Activated T-helper 17 cell treated with anti-CD3 and anti-CD28 coated beads, Interleukin-2, amount 50 U/mL, for 72 hours (primary cell): ENCODE measurements around the gene ARF1. TPM values are rescaled to one million over a fixed set of nuclear protein-coding genes. Genes with fewer than 3 reads are reported as not detected.

Source experiments
- ATAC-seq: fragments of 150-1000 bp; cut with Tn5 transposase; replicated peaks from 2 replicates; pipeline ENCODE4 v1.10.0; 2021; ENCODE audit warnings: mild to moderate bottlenecking, moderate library complexity
- H3K27ac Mint-ChIP-seq: one replicate; pipeline ENCODE4 v1.8.0; 2022; ENCODE audit warnings: mixed read lengths
- H3K27me3 Mint-ChIP-seq: one replicate; pipeline ENCODE4 v1.8.0; 2022; ENCODE audit warnings: mixed read lengths
- H3K36me3 Mint-ChIP-seq: one replicate; pipeline ENCODE4 v1.8.0; 2022; ENCODE audit warnings: low read depth, mild to moderate bottlenecking, mixed read lengths
- H3K4me1 Mint-ChIP-seq: one replicate; pipeline ENCODE4 v1.8.0; 2022; ENCODE audit warnings: mixed read lengths
- H3K4me3 Mint-ChIP-seq: one replicate; pipeline ENCODE4 v1.8.0; 2022; ENCODE audit warnings: mild to moderate bottlenecking, mixed read lengths
- H3K9me3 Mint-ChIP-seq: one replicate; pipeline ENCODE4 v1.8.0; 2022; ENCODE audit warnings: mixed read lengths
- total RNA-seq, 2 donors: library from RNA; stranded (reverse); gene quantifications; one replicate each; pipeline ENCODE4 v1.2.3, GENCODE V29; 2022

The ARF1 gene
- total RNA-seq, 2 donors from 2014 or later: 288 to 364 TPM

DNA sequence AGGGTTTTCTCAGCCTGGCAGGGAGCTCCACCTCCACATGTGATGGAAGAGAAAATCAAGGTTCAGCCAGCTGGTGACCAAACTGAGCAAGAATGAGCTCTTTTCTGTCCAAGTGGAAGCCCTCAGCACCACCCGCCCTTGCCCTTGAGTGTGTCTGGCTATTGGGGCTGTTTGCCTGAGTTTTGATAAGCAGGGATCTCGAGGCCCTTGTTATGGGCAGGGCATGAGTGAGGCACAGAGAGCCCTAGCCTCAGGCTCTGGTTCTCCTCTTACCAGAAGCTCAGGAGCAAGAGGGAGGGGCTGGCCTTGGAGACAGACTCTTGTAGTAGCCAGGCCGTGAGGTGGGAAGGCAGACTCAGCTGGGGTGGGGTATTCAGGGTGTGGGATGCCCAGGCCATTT lies 37.5 kb upstream of the ARF1 start:
- H3K36me3 Mint-ChIP-seq: no peaks in the 10 kb centered on the region
- ATAC-seq: no peak
- H3K9me3 Mint-ChIP-seq: no peaks in the 10 kb centered on the region
- H3K4me3 Mint-ChIP-seq: no peak overlapping the region
- H3K27me3 Mint-ChIP-seq: no peaks in the 10 kb centered on the region
- no peak overlapping the region for H3K27ac Mint-ChIP-seq
- no peaks in the 10 kb centered on the region for H3K4me1 Mint-ChIP-seq

GRCh38 chr1:228045405-228045804 lies 37.1 kb upstream of the ARF1 start:
- H3K4me1 Mint-ChIP-seq: no peaks in the 10 kb centered on the region
- no peaks in the 10 kb centered on the region for H3K9me3 Mint-ChIP-seq
- no peak overlapping the region for H3K4me3 Mint-ChIP-seq
- H3K27me3 Mint-ChIP-seq: no peaks in the 10 kb centered on the region
- ATAC-seq: no peak
- H3K36me3 Mint-ChIP-seq: no peaks in the 10 kb centered on the region
- no peak overlapping the region for H3K27ac Mint-ChIP-seq

- Mint-ChIP-seq H3K4me3 (no peak overlapping the region), H3K4me1 (no peaks in the 10 kb centered on the region), H3K27me3 (no peaks in the 10 kb centered on the region), H3K36me3 (no peaks in the 10 kb centered on the region), H3K27ac (no peak overlapping the region), H3K9me3 (no peaks in the 10 kb centered on the region)
- ATAC-seq: no peak
Measured at GRCh38 chr1:228045871-228046270, 36.6 kb upstream of the ARF1 start.

DNA sequence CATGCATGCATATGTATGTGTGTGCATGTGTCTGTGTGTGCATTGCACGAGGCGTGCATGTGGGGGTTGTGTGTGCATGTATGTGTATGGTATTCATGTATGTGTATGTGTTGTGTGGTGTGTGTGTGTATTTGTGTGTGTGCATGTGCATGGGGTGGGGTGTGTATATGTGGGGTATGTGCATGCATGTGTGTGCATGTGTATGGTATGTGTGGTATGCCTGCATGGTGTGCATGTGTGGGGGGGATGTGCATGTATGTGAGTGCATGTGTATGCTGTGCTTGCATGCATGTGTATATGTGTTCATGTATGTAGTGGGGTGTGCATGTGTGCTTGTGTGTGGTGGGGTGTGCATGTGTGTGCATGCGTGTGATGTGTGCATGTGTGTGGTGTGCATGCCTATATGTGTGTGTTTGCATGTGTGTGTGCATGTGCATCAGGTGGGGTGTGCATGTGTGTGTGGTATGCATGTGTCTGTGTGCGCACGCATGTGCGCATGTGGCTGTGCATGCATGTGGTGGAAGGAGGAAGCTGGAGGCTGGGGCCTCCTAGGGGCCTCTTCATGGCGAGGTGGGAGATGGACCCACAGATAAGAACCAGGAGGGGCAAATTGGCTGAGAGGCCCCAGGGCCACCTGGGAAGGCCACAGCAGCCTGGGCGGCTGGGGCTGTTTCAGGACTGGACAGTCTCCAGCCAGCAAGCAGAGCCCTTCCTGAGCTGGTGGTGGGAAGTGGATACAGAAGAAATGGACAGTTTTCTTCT lies 35.9 kb upstream of the ARF1 start:
- no peak overlapping the region for H3K4me3 Mint-ChIP-seq
- no peak for ATAC-seq
- no peaks in the 10 kb centered on the region for H3K9me3 Mint-ChIP-seq
- no peaks in the 10 kb centered on the region for H3K4me1 Mint-ChIP-seq
- H3K36me3 Mint-ChIP-seq: no peaks in the 10 kb centered on the region
- H3K27ac Mint-ChIP-seq: no peak overlapping the region
- no peaks in the 10 kb centered on the region for H3K27me3 Mint-ChIP-seq

- Mint-ChIP-seq H3K4me1 (no peaks in the 10 kb centered on the region), H3K4me3 (no peak overlapping the region), H3K9me3 (no peaks in the 10 kb centered on the region), H3K36me3 (no peaks in the 10 kb centered on the region), H3K27me3 (peaks cover under 1% of the 10 kb centered on the region), H3K27ac (no peak overlapping the region)
- ATAC-seq: no peak
Measured at GRCh38 chr1:228047183-228047466, 35.4 kb upstream of the ARF1 start.

DNA sequence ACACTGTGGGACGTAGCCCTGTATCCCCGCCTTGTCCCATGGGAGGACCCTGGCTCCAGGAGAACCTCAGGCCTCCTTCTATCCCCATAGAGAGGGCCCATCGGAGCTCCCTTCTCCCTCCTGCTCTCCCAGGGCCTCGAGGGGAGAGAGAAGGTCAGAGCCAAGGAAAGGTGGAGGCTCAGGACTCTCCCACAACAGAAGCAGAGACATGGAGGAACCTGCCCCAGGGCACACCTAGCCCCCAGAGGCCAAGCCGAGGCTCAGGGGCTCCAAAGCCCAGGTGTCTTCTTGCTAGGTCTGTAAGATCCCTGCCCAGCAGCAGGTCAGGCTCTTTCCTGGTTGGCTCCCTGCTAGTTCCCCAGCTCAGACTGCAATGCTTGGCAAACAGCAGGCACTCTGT lies 34.4 kb upstream of the ARF1 start:
- H3K27ac Mint-ChIP-seq: no peak overlapping the region
- H3K4me1 Mint-ChIP-seq: no peaks in the 10 kb centered on the region
- peaks cover 8% of the 10 kb centered on the region for H3K27me3 Mint-ChIP-seq
- no peak overlapping the region for H3K4me3 Mint-ChIP-seq
- no peaks in the 10 kb centered on the region for H3K9me3 Mint-ChIP-seq
- ATAC-seq: no peak
- H3K36me3 Mint-ChIP-seq: no peaks in the 10 kb centered on the region

- no peak overlapping the region for H3K27ac Mint-ChIP-seq
- peaks cover 13% of the 10 kb centered on the region for H3K27me3 Mint-ChIP-seq
- H3K4me3 Mint-ChIP-seq: no peak overlapping the region
- no peak for ATAC-seq
- no peaks in the 10 kb centered on the region for H3K4me1 Mint-ChIP-seq
- H3K36me3 Mint-ChIP-seq: no peaks in the 10 kb centered on the region
- H3K9me3 Mint-ChIP-seq: no peaks in the 10 kb centered on the region
Measured at GRCh38 chr1:228048659-228049298, 33.7 kb upstream of the ARF1 start.

- peaks cover 13% of the 10 kb centered on the region for H3K27me3 Mint-ChIP-seq
- no peaks in the 10 kb centered on the region for H3K36me3 Mint-ChIP-seq
- H3K4me1 Mint-ChIP-seq: no peaks in the 10 kb centered on the region
- no peak for ATAC-seq
- H3K4me3 Mint-ChIP-seq: no peak overlapping the region
- no peaks in the 10 kb centered on the region for H3K9me3 Mint-ChIP-seq
- H3K27ac Mint-ChIP-seq: no peak overlapping the region
Measured at GRCh38 chr1:228050571-228051231, 31.8 kb upstream of the ARF1 start.

GRCh38 chr1:228058172-228058948 lies 24.1 kb upstream of the ARF1 start:
- H3K9me3 Mint-ChIP-seq: no peaks in the 10 kb centered on the region
- H3K4me3 Mint-ChIP-seq: peak overlapping the region; percentile 70
- H3K4me1 Mint-ChIP-seq: peaks cover 10% of the 10 kb centered on the region
- no peaks in the 10 kb centered on the region for H3K36me3 Mint-ChIP-seq
- no peak overlapping the region for H3K27ac Mint-ChIP-seq
- peaks cover 15% of the 10 kb centered on the region for H3K27me3 Mint-ChIP-seq
- ATAC-seq: no peak

GRCh38 chr1:228058949-228059633 lies 23.4 kb upstream of the ARF1 start:
- Mint-ChIP-seq H3K4me3 (peak overlapping the region; percentile 70), H3K27ac (no peak overlapping the region), H3K9me3 (no peaks in the 10 kb centered on the region), H3K36me3 (no peaks in the 10 kb centered on the region), H3K4me1 (peaks cover 10% of the 10 kb centered on the region), H3K27me3 (peaks cover 11% of the 10 kb centered on the region)
- peak; percentile 72 for ATAC-seq

GRCh38 chr1:228059634-228060457 lies 22.7 kb upstream of the ARF1 start:
- Mint-ChIP-seq H3K27ac (no peak overlapping the region), H3K4me1 (peaks cover 10% of the 10 kb centered on the region), H3K4me3 (peak overlapping the region; percentile 70), H3K9me3 (no peaks in the 10 kb centered on the region), H3K27me3 (peaks cover 11% of the 10 kb centered on the region), H3K36me3 (no peaks in the 10 kb centered on the region)
- ATAC-seq: peak; percentile 86

- no peak overlapping the region for H3K27ac Mint-ChIP-seq
- ATAC-seq: no peak
- no peaks in the 10 kb centered on the region for H3K9me3 Mint-ChIP-seq
- peaks cover 10% of the 10 kb centered on the region for H3K4me1 Mint-ChIP-seq
- H3K36me3 Mint-ChIP-seq: no peaks in the 10 kb centered on the region
- H3K27me3 Mint-ChIP-seq: peaks cover 11% of the 10 kb centered on the region
- H3K4me3 Mint-ChIP-seq: peak overlapping the region; percentile 70
Measured at GRCh38 chr1:228060458-228061190, 21.9 kb upstream of the ARF1 start.
